OCI-LY7 (cell line): ENCODE data around the gene RBM19.

ENCODE experiments used
- EZH2phosphoT487 ChIP-seq: fragments of 200-600 bp; sonication (generic); IDR thresholded peaks from 2 replicates; pipeline ENCODE4 v1.6.1; 2018; ENCODE audit warnings: low read depth, borderline replicate concordance, mild to moderate bottlenecking, mixed run types, antibody characterized with exemption, low read length, moderate library complexity, mixed read lengths
- TF ChIP-seq, protein P1 (sequence below): fragments of 200-600 bp; sonication (generic); conservative IDR thresholded peaks from 2 replicates; pipeline ENCODE4 v1.5.1; 2014; ENCODE audit warnings: mild to moderate bottlenecking, antibody characterized with exemption, low read length, moderate library complexity, mixed read lengths

GRCh38 chr12:113888435-113888834 is 77.7 kb downstream of the RBM19 start:
- TF ChIP-seq, protein P1, sequence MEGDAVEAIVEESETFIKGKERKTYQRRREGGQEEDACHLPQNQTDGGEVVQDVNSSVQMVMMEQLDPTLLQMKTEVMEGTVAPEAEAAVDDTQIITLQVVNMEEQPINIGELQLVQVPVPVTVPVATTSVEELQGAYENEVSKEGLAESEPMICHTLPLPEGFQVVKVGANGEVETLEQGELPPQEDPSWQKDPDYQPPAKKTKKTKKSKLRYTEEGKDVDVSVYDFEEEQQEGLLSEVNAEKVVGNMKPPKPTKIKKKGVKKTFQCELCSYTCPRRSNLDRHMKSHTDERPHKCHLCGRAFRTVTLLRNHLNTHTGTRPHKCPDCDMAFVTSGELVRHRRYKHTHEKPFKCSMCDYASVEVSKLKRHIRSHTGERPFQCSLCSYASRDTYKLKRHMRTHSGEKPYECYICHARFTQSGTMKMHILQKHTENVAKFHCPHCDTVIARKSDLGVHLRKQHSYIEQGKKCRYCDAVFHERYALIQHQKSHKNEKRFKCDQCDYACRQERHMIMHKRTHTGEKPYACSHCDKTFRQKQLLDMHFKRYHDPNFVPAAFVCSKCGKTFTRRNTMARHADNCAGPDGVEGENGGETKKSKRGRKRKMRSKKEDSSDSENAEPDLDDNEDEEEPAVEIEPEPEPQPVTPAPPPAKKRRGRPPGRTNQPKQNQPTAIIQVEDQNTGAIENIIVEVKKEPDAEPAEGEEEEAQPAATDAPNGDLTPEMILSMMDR: no peak
- no peak for TF ChIP-seq EZH2phosphoT487
